HL-60 (cell line): ENCODE data around the gene NUDT22.

Experiments
- DNase-seq, 2 experiments: peaks; one replicate each; pipeline ENCODE4 v3.0.0-alpha.2; 2010 to 2020; ENCODE audit warnings: low read depth in 1 of 2, low spot score in 1 of 2
- H3K27ac ChIP-seq: fragments of 250-450 bp; sonication (Bioruptor Pico); replicated peaks from 2 replicates; pipeline ENCODE4 v1.5.1; 2020; ENCODE audit warnings: mild to moderate bottlenecking, moderate library complexity
- H3K27me3 ChIP-seq: fragments of 250-450 bp; sonication (Bioruptor Pico); 2 replicates; pipeline ENCODE4 v1.5.1; 2021; ENCODE audit warnings: mild to moderate bottlenecking, moderate library complexity; ENCODE audit not compliant: insufficient read depth, poor library complexity, severe bottlenecking
- H3K4me3 ChIP-seq: replicated peaks from 2 replicates; pipeline ENCODE4 v1.5.1; 2011; ENCODE audit warnings: mild to moderate bottlenecking, control low read depth, low read length; ENCODE audit not compliant: insufficient read depth
- CTCF ChIP-seq: IDR thresholded peaks from one replicate; pipeline ENCODE4 v1.5.1; 2011; ENCODE audit warnings: low read length, control low read depth, inconsistent platforms; ENCODE audit not compliant: insufficient read depth
- GABPA ChIP-seq: IDR thresholded peaks from 2 replicates; pipeline ENCODE4 v1.6.1; 2012; ENCODE audit warnings: low read depth
- POLR2AphosphoS5 ChIP-seq: IDR thresholded peaks from 2 replicates; pipeline ENCODE4 v1.6.1; 2012; ENCODE audit warnings: low read depth
- REST ChIP-seq: IDR thresholded peaks from 2 replicates; pipeline ENCODE4 v1.6.1; 2012; ENCODE audit warnings: low read depth; ENCODE audit not compliant: insufficient replicate concordance
- SPI1 ChIP-seq: IDR thresholded peaks from 2 replicates; pipeline ENCODE4 v1.6.1; 2012; ENCODE audit warnings: low read depth, mild to moderate bottlenecking, borderline replicate concordance

Gene NUDT22

GRCh38 chr11:64223001-64223651, 2.9 kb upstream of the NUDT22 start:
- Histone ChIP-seq H3K27ac (no peak overlapping the region), H3K27me3 (no peaks in the 10 kb centered on the region), H3K4me3 (no peak overlapping the region)
- no peak for TF ChIP-seq GABPA
- no peak for DNase-seq

GRCh38 chr11:64224151-64224890, 1.8 kb upstream of the NUDT22 start:
- H3K27ac ChIP-seq = peak overlapping the region; percentile 78
- TF ChIP-seq SPI1 (no peak), GABPA (no peak), POLR2AphosphoS5 (peak; percentile 65), CTCF (no peak), REST (no peak)
- no peak overlapping the region for H3K4me3 ChIP-seq
- H3K27me3 ChIP-seq = no peaks in the 10 kb centered on the region
- DNase-seq = no peak

- peak overlapping the region; percentile 78 for H3K27ac ChIP-seq
- TF ChIP-seq CTCF (no peak), SPI1 (peak; percentile 70)
- peak in 1 of 2 experiments; percentile 26 for DNase-seq
Observed at GRCh38 chr11:64224891-64225607, 1.0 kb upstream of the NUDT22 start.

GRCh38 chr11:64226507-64227051, 505 bp downstream of the NUDT22 start:
- DNase-seq = peak; percentile 78 to 80
- TF ChIP-seq SPI1 (no peak), CTCF (no peak), POLR2AphosphoS5 (no peak), REST (no peak), GABPA (no peak)
- no peaks in the 10 kb centered on the region for H3K27me3 ChIP-seq
- peak overlapping the region; percentile 71 for H3K4me3 ChIP-seq
- peak overlapping the region; percentile 78 for H3K27ac ChIP-seq

More at GRCh38 chr11:64224891-64225607, 1.0 kb upstream of the NUDT22 start:
- Histone ChIP-seq H3K4me3 (peak overlapping the region; percentile 71), H3K27me3 (no peaks in the 10 kb centered on the region)
